NT2/D1 (cell line): ENCODE measurements around the gene MED16.
"Not testable (repeated sequence)": the region's sequence is repeated elsewhere in the genome, so short reads cannot be mapped to it uniquely, and the experiment has no call there.

Source experiments
- DNase-seq: peaks from one replicate; pipeline ENCODE4 v3.0.0-alpha.2; 2011; ENCODE audit warnings: low read depth, low spot score
- H3K27me3 ChIP-seq: 2 replicates; pipeline ENCODE4 v1.6.0; 2011; ENCODE audit warnings: mild to moderate bottlenecking; ENCODE audit not compliant: insufficient read length, insufficient read depth
- H3K36me3 ChIP-seq: 2 replicates; pipeline ENCODE4 v1.6.1; 2011; ENCODE audit warnings: mild to moderate bottlenecking, low read length, mixed read lengths; ENCODE audit not compliant: insufficient read depth, insufficient read length
- H3K4me1 ChIP-seq: 2 replicates; pipeline ENCODE4 v1.5.1; 2011; ENCODE audit not compliant: insufficient read depth, insufficient read length
- H3K4me3 ChIP-seq: 2 replicates; pipeline ENCODE4 v1.5.1; 2011; ENCODE audit warnings: low read depth; ENCODE audit not compliant: insufficient read length
- H3K9ac ChIP-seq: 2 replicates; pipeline ENCODE4 v1.6.0; 2011; ENCODE audit warnings: low read depth; ENCODE audit not compliant: insufficient read length
- H3K9me3 ChIP-seq: 2 replicates; pipeline ENCODE4 v1.5.1; 2011; ENCODE audit warnings: mild to moderate bottlenecking, low read length; ENCODE audit not compliant: insufficient read depth
- SUZ12 ChIP-seq: IDR thresholded peaks from 2 replicates; pipeline ENCODE4 v1.6.1; 2011; ENCODE audit not compliant: insufficient read length, insufficient read depth; ENCODE audit errors: extremely low read depth
- YY1 ChIP-seq: IDR thresholded peaks from 2 replicates; pipeline ENCODE4 v1.6.1; 2011; ENCODE audit not compliant: insufficient read length, insufficient read depth
- ZNF274 ChIP-seq: IDR thresholded peaks from 2 replicates; pipeline ENCODE4 v1.6.1; 2011; ENCODE audit warnings: mild to moderate bottlenecking, low read depth, low read length

The MED16 gene

DNA sequence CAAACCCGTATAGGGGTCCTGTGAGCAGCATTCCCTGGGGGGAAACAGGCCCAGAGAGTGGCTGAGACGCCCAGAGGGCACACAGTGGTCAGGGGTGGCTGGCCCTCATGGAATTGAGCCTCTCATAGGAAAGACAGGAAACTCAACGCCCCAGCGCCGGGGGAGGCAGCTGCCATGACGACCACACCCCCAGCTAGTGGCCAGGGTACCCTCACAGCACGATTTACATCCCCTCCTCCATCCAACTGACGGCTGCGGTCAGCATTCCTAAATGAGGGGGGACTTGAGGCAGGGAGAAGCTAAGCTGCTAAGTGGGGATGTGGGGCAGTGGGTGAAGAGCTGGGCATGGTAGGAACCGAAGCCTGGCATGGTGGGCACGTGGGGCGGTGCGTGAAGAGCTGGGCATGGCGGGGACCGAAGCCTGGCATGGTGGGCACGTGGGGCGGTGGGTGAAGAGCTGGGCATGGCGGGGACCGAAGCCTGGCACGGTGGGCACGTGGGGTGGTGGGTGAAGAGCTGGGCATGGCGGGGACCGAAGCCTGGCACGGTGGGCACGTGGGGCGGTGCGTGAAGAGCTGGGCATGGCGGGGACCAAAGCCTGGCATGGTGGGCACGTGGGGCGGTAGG, 10.0 kb downstream of the MED16 start:
- Histone ChIP-seq H3K27me3 (no peaks in the 10 kb centered on the region), H3K9ac (no peak overlapping the region), H3K4me1 (peaks cover 7% of the 10 kb centered on the region), H3K4me3 (no peak overlapping the region), H3K36me3 (peaks cover 82% of the 10 kb centered on the region), H3K9me3 (peaks cover 6% of the 10 kb centered on the region; the same call in 1 of the 2 replicates)
- no peak for DNase-seq
- TF ChIP-seq YY1 = no peak
- no peak for TF ChIP-seq ZNF274
- TF ChIP-seq SUZ12 = no peak

DNA sequence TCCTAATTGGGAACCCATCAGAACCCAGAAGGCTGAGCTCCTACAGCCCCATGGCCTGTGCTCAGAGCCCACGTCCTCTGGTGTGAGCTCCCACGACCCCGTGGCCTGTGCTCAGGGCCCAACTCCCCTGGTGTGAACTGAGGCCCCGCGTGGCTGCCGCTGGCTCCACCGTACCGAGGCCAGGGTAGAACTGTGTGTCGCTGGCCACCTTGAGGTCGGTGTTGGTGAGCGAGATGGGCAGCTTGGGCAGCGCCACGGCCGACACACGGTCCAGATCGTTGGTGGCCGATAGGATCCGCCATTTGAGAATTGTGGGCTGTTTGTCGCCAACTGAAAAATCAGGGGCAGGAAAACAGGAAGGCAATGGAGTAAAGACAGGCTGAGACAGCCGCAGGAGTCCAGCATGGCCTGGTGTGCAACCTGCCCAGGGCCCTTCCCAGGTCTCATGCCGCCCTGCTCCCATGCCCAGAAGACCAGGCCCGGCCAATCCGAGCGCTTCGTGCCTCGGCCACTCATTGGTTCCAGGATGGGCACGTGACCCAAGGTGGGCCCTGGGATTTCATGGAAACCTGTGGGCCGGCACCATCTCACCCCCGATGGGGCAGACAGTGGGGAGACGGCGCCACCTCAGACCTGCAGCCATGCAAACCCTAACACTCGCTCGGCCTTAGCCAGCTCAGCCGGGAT, 11.5 kb downstream of the MED16 start:
- peaks cover 76% of the 10 kb centered on the region for H3K36me3 ChIP-seq
- H3K9me3 ChIP-seq = peaks cover 6% of the 10 kb centered on the region; the same call in 1 of the 2 replicates
- H3K4me1 ChIP-seq = peaks cover 7% of the 10 kb centered on the region
- TF ChIP-seq YY1 (no peak), SUZ12 (no peak), ZNF274 (no peak)
- no peak overlapping the region for H3K4me3 ChIP-seq
- no peak for DNase-seq
- H3K9ac ChIP-seq = no peak overlapping the region
- no peaks in the 10 kb centered on the region for H3K27me3 ChIP-seq

DNA sequence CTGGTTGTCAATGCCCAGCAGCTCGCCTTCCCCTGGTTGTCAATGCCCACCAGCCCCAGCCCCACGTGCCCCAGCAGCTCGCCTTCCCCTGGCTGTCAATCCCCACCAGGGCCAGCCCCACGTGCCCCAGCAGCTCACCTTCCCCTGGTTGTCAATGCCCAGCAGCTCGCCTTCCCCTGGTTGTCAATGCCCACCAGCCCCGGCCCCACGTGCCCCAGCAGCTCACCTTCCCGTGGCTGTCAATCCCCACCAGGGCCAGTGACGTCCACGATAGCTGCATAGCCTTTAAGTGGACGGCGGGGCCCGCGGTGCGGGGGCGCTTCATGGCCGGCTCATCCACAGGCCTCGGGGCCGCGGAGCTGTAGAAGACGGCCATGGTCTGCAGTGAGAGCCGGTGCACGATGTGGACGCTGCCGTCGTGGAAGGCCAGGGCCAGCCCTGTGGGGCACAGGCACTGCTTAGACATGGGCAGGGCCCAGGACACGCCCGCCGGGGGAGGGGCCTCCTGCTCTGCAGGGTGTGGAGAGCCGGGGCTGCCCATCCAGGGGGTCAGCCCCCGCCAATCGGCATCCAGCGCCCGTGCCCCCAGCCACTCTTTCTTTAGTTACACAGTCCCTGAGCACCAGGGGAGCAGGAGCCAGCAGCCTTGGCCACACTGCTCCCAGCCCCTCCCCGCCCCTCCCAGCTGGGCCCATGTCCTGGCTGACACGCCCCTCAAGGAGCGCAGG, 13.1 kb downstream of the MED16 start:
- no peak for DNase-seq
- Histone ChIP-seq H3K4me1 (peaks cover 6% of the 10 kb centered on the region), H3K27me3 (no peaks in the 10 kb centered on the region), H3K9ac (no peak overlapping the region), H3K9me3 (peaks cover 6% of the 10 kb centered on the region; the same call in 1 of the 2 replicates), H3K4me3 (no peak overlapping the region), H3K36me3 (peaks cover 74% of the 10 kb centered on the region)
- TF ChIP-seq ZNF274 = no peak
- TF ChIP-seq SUZ12 = no peak
- TF ChIP-seq YY1 = no peak

DNA sequence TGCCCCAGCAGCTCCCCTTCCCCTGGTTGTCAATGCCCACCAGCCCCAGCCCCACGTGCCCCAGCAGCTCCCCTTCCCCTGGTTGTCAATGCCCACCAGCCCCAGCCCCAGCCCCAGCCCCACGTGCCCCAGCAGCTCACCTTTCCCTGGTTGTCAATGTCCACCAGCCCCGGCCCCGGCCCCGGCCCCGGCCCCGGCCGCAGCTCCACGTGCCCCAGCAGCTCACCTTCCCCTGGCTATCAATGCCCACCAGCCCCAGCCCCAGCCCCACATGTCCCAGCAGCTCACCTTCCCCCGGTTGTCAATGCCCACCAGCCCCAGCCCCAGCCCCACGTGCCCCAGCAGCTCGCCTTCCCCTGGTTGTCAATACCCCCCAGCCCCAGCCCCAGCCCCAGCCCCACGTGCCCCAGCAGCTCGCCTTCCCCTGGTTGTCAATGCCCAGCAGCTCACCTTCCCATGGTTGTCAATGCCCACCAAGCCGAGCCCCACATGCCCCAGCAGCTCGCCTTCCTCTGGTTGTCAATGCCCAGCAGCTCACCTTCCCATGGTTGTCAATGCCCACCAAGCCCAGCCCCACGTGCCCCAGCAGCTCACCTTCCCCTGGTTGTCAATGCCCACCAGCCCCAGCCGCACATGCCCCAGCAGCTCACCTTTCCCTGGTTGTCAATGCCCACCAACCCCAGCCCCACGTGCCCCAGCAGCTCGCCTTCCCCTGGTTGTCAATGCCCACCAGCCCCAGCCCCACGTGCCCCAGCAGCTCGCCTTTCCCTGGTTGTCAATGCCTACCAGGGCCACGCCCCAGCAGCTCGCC, 14.0 kb downstream of the MED16 start:
- H3K4me3 ChIP-seq, DNase-seq, H3K9ac ChIP-seq, H3K27me3 ChIP-seq, H3K4me1 ChIP-seq, H3K9me3 ChIP-seq: not testable (repeated sequence)
- peaks cover 72% of the 10 kb centered on the region for H3K36me3 ChIP-seq

DNA sequence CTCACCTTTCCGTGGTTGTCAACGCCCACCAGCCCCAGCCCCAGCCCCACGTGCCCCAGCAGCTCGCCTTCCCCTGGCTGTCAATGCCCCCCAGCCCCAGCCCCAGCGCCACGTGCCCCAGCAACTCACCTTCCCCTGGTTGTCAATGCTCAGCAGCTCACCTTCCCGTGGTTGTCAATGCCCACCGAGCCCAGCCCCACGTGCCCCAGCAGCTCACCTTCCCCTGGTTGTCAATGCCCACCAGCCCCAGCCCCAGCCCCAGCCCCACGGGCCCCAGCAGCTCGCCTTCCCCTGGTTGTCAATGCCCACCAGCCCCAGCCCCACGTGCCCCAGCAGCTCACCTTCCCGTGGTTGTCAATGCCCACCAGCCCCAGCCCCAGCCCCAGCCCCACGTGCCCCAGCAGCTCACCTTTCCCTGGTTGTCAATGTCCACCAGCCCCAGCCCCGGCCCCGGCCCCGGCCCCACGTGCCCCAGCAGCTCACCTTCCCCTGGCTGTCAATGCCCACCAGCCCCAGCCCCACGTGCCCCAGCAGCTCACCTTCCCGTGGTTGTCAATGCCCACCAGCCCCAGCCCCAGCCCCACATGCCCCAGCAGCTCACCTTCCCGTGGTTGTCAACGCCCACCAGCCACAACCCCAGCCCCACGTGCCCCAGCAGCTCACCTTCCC, 14.9 kb downstream of the MED16 start:
- H3K27me3 ChIP-seq, H3K4me1 ChIP-seq, DNase-seq, H3K4me3 ChIP-seq, H3K9me3 ChIP-seq, H3K9ac ChIP-seq: not testable (repeated sequence)
- H3K36me3 ChIP-seq = peaks cover 71% of the 10 kb centered on the region

DNA sequence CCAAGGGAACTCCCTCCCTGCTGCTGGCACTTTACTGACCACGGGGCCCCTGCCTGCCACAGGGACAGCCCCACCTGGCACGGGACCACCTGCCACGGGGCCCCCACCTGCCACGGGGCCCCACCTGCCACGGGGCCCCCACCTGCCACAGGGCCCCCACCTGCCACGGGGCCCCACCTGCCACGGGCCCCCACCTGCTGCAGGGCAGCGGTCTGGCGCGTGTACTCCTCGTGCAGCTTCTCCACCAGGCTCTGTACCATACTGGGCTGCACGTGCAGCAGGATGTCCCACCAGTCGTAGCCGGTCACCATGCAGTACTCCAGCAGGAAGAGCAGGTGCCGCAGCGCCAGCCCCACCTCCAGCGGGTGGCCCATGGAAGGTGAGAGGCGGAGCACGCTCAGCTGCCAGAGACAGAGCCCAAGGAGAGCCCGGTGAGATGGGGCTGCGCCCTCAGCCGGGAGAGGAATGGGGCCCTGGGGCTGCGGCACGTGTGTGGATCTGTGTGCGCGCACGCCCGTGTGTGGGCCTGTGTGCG, 16.1 kb downstream of the MED16 start:
- Histone ChIP-seq H3K4me1 (peaks cover 6% of the 10 kb centered on the region), H3K4me3 (no peak overlapping the region), H3K27me3 (no peaks in the 10 kb centered on the region), H3K9me3 (peaks cover 6% of the 10 kb centered on the region; the same call in 1 of the 2 replicates), H3K9ac (no peak overlapping the region), H3K36me3 (peaks cover 58% of the 10 kb centered on the region)
- DNase-seq = no peak
- TF ChIP-seq ZNF274 = no peak
- no peak for TF ChIP-seq YY1
